Measurements from ENCODE around the gene CCDC8.

The CCDC8 gene

DNA sequence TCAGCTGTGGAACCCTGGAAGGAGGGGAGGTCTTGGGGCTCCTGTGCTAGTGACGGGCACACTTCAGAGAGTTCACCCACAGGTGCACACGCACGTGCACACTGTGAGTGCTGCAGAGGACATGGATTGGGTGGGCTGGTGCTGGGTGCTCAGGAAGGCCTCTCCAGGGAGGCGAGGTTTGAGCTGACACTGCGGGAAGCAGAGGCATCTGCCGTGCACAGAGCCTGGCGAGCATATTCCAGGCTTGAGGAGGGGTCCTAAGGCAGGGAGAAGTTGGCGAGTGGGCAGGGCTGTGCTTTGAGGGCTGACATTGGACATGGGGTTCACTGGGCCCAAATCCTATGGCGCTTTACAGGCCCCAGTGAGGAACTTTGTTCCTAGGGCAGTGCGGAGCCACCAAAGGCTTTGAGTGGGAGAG lies 25.6 kb downstream of the CCDC8 start:
- Histone ChIP-seq H3K4me2 (ENCODE audit: low read length) (no peak overlapping the region), H3K27me3 (ENCODE audit: control insufficient read depth, insufficient read depth, low read length) (no peaks in the 10 kb centered on the region), H3K9me3 (ENCODE audit: control insufficient read depth, low read length) (no peaks in the 10 kb centered on the region), H3K27ac (no peak overlapping the region), H3K4me1 (no peaks in the 10 kb centered on the region), H3K79me2 (peaks cover 7% of the 10 kb centered on the region), H3K36me3 (ENCODE audit: control insufficient read depth, insufficient read depth, low read length) (no peaks in the 10 kb centered on the region), H3K4me3 (ENCODE audit: low read depth, low read length) (no peak overlapping the region), H3K9ac (no peak overlapping the region), H2AFZ (no peak overlapping the region)
- no peak for TF ChIP-seq CTCF (IDR thresholded peaks at IDR 0.05)

DNA sequence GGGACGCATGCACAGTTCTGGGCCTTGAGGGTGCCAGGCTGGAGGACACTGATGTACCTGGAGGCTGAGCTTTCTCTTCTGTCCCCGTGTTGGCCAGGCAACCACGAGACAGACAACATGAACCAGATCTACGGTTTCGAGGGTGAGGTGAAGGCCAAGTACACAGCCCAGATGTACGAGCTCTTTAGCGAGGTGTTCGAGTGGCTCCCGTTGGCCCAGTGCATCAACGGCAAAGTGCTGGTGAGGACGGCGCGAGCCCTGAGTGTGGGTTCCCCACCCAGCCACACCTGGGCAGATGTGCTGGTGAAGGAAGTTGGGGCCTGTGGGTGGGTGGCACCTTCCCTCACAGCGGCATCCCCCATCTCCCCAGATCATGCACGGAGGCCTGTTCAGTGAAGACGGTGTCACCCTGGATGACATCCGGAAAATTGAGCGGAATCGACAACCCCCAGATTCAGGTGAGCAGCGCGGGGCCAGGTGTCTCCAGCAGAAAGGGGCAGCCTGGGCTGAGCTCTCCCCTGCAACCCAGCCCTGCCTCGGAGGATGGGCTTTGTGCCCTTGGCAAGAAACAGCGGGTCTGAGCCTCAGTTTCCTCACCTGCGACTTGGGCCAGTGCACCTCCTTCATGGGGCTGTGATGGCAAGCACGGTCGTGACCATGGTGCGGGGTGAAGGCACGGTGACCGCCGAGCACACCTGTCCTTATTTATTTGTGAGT lies 26.2 kb downstream of the CCDC8 start:
- Histone ChIP-seq H3K4me1 (no peaks in the 10 kb centered on the region), H3K4me3 (ENCODE audit: low read depth, low read length) (no peak overlapping the region), H3K4me2 (ENCODE audit: low read length) (no peak overlapping the region), H3K9me3 (ENCODE audit: control insufficient read depth, low read length) (no peaks in the 10 kb centered on the region), H3K27ac (no peak overlapping the region), H3K79me2 (peaks cover 10% of the 10 kb centered on the region), H2AFZ (no peak overlapping the region), H3K36me3 (ENCODE audit: control insufficient read depth, insufficient read depth, low read length) (no peaks in the 10 kb centered on the region), H3K27me3 (ENCODE audit: control insufficient read depth, insufficient read depth, low read length) (no peaks in the 10 kb centered on the region), H3K9ac (no peak overlapping the region)
- no peak for TF ChIP-seq CTCF (IDR thresholded peaks at IDR 0.05)

DNA sequence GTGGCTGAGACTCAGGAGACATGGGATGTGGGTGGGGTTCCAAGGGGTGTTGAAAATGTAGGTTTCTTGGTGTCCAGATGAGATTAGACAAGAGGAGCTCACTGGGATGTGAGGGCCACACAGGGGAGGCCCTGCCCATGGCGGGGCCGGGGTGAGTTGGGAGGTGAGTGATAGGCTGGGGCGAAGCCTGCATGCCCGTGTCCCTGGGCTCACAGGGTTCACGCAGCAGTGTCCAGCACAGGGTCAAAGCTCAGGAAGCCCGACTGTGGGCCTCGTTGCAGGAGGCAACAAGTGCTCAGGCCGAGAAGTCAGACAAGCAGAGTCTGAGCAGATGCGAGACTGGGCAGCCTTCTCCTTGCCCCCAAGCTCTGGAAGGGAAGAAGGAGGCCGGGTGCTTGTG lies 27.2 kb downstream of the CCDC8 start:
- Histone ChIP-seq H3K36me3 (ENCODE audit: control insufficient read depth, insufficient read depth, low read length) (no peaks in the 10 kb centered on the region), H3K4me1 (no peaks in the 10 kb centered on the region), H3K9ac (no peak overlapping the region), H3K27me3 (ENCODE audit: control insufficient read depth, insufficient read depth, low read length) (no peaks in the 10 kb centered on the region), H2AFZ (no peak overlapping the region), H3K4me3 (ENCODE audit: low read depth, low read length) (no peak overlapping the region), H3K4me2 (ENCODE audit: low read length) (no peak overlapping the region), H3K79me2 (peaks cover 13% of the 10 kb centered on the region), H3K27ac (no peak overlapping the region), H3K9me3 (ENCODE audit: control insufficient read depth, low read length) (no peaks in the 10 kb centered on the region)
- TF ChIP-seq CTCF (IDR thresholded peaks at IDR 0.05): no peak

DNA sequence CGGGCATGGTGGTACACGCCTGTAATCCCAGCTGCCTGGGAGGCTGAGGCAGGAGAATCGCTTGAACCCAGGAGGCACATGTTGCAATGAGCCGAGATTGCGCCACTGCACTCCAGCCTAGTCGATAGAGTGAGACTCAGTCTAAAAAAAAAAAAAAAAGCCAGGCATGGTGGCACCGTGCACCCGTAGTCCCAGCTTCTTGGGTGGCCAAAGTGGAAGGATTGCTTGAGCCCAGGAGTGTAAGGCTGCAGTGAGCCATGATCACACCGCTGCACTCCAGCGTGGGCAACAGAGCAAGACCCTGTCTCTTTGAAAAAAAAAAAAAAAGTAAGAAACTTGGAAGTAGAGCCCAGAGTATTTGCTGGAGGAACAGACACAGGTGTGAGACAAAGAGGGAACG lies 27.7 kb downstream of the CCDC8 start:
- Histone ChIP-seq H3K4me1 (no peaks in the 10 kb centered on the region), H3K36me3 (ENCODE audit: control insufficient read depth, insufficient read depth, low read length) (no peaks in the 10 kb centered on the region), H3K79me2 (peaks cover 13% of the 10 kb centered on the region), H3K9me3 (ENCODE audit: control insufficient read depth, low read length) (no peaks in the 10 kb centered on the region), H3K27me3 (ENCODE audit: control insufficient read depth, insufficient read depth, low read length) (no peaks in the 10 kb centered on the region), H3K4me3 (ENCODE audit: low read depth, low read length) (no peak overlapping the region), H3K9ac (no peak overlapping the region), H2AFZ (no peak overlapping the region), H3K27ac (no peak overlapping the region), H3K4me2 (ENCODE audit: low read length) (no peak overlapping the region)
- no peak for TF ChIP-seq CTCF (IDR thresholded peaks at IDR 0.05)

DNA sequence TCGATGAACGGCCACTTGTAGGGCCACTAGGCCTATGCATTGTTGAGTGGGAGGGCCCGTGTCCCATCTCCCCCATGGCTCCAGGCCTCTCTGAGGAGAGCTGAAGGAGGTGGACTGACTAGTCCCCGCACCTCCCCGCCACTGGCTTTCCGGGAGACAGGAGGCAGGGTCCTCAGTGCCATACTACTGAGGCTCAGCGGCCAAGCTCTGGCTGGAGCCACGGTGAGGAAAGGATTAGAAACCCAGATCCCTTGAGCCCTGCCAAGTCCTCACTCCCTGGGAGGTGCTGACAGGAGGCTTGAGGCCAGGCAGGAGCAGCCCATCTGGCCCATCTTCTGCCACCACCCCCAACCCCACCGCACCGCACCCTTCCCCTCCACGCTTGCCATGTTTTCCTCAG lies 29.0 kb downstream of the CCDC8 start:
- H3K27ac ChIP-seq: no peak overlapping the region

More for the DNA sequence above, 29.0 kb downstream of the CCDC8 start:
- no peak for TF ChIP-seq CTCF (IDR thresholded peaks at IDR 0.05)
- Histone ChIP-seq H3K27me3 (ENCODE audit: control insufficient read depth, insufficient read depth, low read length) (no peaks in the 10 kb centered on the region), H3K4me3 (ENCODE audit: low read depth, low read length) (no peak overlapping the region), H3K9me3 (ENCODE audit: control insufficient read depth, low read length) (no peaks in the 10 kb centered on the region), H3K4me2 (ENCODE audit: low read length) (no peak overlapping the region), H3K36me3 (ENCODE audit: control insufficient read depth, insufficient read depth, low read length) (no peaks in the 10 kb centered on the region), H2AFZ (no peak overlapping the region), H3K79me2 (peaks cover 13% of the 10 kb centered on the region), H3K9ac (no peak overlapping the region), H3K4me1 (no peaks in the 10 kb centered on the region)
